HCT116 (cell line): Measurements from ENCODE around the gene HPS3. TPM values are rescaled to one million over a fixed set of nuclear protein-coding genes. Genes with fewer than 3 reads are reported as not detected.

Experiments
- ATAC-seq: fragments of 200-7000 bp; cut with Tn5 transposase; 2 replicates; pipeline ENCODE4 v1.9.1; 2020; ENCODE audit warnings: mild to moderate bottlenecking, moderate library complexity
- BruUV-seq: library from RNA; stranded (reverse); fragments of 400-500 nt; replicated peaks from 2 replicates; lab custom pipeline; 2021; lab: Mats Ljungman, UMichigan
- CTCF ChIA-PET: fragments of 300-600 bp; sonication (Branson Sonifier 250); formaldehyde crosslinking; loops from one replicate; lab custom pipeline; 2021; ENCODE audit warnings: antibody characterized with exemption; lab: Charles Lee
- POLR2A ChIA-PET: fragments of 300-600, 350-600 bp; sonication (Branson Sonifier 250); formaldehyde crosslinking; loops from one replicate; lab custom pipeline; 2021; ENCODE audit warnings: antibody characterized with exemption; lab: Charles Lee
- RAD21 ChIA-PET, 2 experiments: fragments of 300-600 bp; sonication (Branson Sonifier 250); formaldehyde crosslinking; loops; one replicate each; lab custom pipeline; 2023; ENCODE audit warnings: low total read pairs in 2 of 2; ENCODE audit not compliant: uncharacterized antibody in 2 of 2, unreplicated experiment in 2 of 2, low non-redundant PET in 1 of 2; lab: Charles Lee
- DNase-seq: peaks from one replicate; pipeline ENCODE4 v3.0.0-alpha.2; 2010; ENCODE audit warnings: low read depth, low spot score
- H2AFZ ChIP-seq: fragments of 200-600 bp; shearing (Covaris generic), sonication (generic); 2 replicates; pipeline ENCODE4 v1.6.1; 2017; ENCODE audit warnings: low read depth, mixed run types, mixed read lengths, antibody characterized with exemption, low read length; ENCODE audit not compliant: poor library complexity, severe bottlenecking
- H3K27ac ChIP-seq: 2 replicates; pipeline ENCODE4 v1.5.1; 2012; ENCODE audit warnings: low read depth, low read length
- H3K27me3 ChIP-seq: fragments of 200-600 bp; sonication (generic); 2 replicates; pipeline ENCODE4 v1.6.1; 2016; ENCODE audit warnings: mixed run types, low read length, mixed read lengths; ENCODE audit not compliant: insufficient read depth
- H3K36me3 ChIP-seq, 2 experiments: fragments of 200-500 bp in 1 of 2; fragments of 200-600 bp in 1 of 2; sonication (Bioruptor generic) in 1 of 2; sonication (generic) in 1 of 2; 2 replicates each; pipeline versions ENCODE4 v1.5.1 to v1.6.1; 2014 to 2016; ENCODE audit warnings: low read length in 2 of 2, inconsistent platforms in 1 of 2, mixed read lengths in 1 of 2, mixed run types in 1 of 2; ENCODE audit not compliant: insufficient read depth in 2 of 2, control insufficient read depth in 1 of 2
- H3K4me1 ChIP-seq, 2 experiments: fragments of 200-600 bp in 1 of 2; sonication (generic) in 1 of 2; 2 replicates each; pipeline versions ENCODE4 v1.5.1 to v1.6.1; 2012 to 2017; ENCODE audit warnings: low read length in 2 of 2, inconsistent platforms in 1 of 2, mild to moderate bottlenecking in 1 of 2, mixed read lengths in 1 of 2, mixed run types in 1 of 2, moderate library complexity in 1 of 2; ENCODE audit not compliant: insufficient read depth in 2 of 2, control insufficient read depth in 1 of 2
- H3K4me2 ChIP-seq: fragments of 200-600 bp; sonication (generic); 2 replicates; pipeline ENCODE4 v1.6.1; 2017; ENCODE audit warnings: mixed run types, low read length, mixed read lengths
- H3K4me3 ChIP-seq, 2 experiments: fragments of 200-600 bp in 1 of 2; sonication (generic) in 1 of 2; replicated peaks in 1 of 2; 2 replicates each; pipeline ENCODE4 v1.5.1; 2011 to 2016; ENCODE audit warnings: low read length in 2 of 2, control low read depth in 1 of 2, low read depth in 1 of 2, mild to moderate bottlenecking in 1 of 2, mixed read lengths in 1 of 2, mixed run types in 1 of 2
- H3K79me2 ChIP-seq: fragments of 200-600 bp; sonication (generic); 2 replicates; pipeline ENCODE4 v1.6.1; 2017; ENCODE audit warnings: mild to moderate bottlenecking, mixed run types, low read length, moderate library complexity, mixed read lengths; ENCODE audit not compliant: insufficient read depth
- H3K9ac ChIP-seq: fragments of 200-600 bp; sonication (generic); 2 replicates; pipeline ENCODE4 v1.6.1; 2016; ENCODE audit warnings: low read length, mixed read lengths
- H3K9me2 ChIP-seq: fragments of 200-600 bp; sonication (generic), shearing (Covaris generic); 2 replicates; pipeline ENCODE4 v1.6.1; 2017; ENCODE audit warnings: mixed run types, mild to moderate bottlenecking, moderate library complexity; ENCODE audit not compliant: insufficient read depth
- H3K9me3 ChIP-seq, 2 experiments: fragments of 200-500 bp in 1 of 2; fragments of 200-600 bp in 1 of 2; sonication (Bioruptor generic) in 1 of 2; sonication (generic) in 1 of 2; 2 replicates each; pipeline ENCODE4 v1.6.1; 2014 to 2017; ENCODE audit warnings: low read length in 2 of 2, mixed read lengths in 2 of 2, inconsistent platforms in 1 of 2, low read depth in 1 of 2, mild to moderate bottlenecking in 1 of 2, mixed run types in 1 of 2, moderate library complexity in 1 of 2; ENCODE audit not compliant: control insufficient read depth in 1 of 2, insufficient read depth in 1 of 2
- H4K20me1 ChIP-seq: fragments of 200-600 bp; sonication (generic), shearing (Covaris generic); 2 replicates; pipeline ENCODE4 v1.6.1; 2017; ENCODE audit warnings: mixed run types, mild to moderate bottlenecking, moderate library complexity; ENCODE audit not compliant: insufficient read depth
- CBX3 ChIP-seq: IDR thresholded peaks from 2 replicates; pipeline ENCODE4 v1.6.1; 2012; ENCODE audit warnings: low read depth
- CEBPB ChIP-seq: IDR thresholded peaks from 2 replicates; pipeline ENCODE4 v1.6.1; 2012; ENCODE audit warnings: low read depth
- EGR1 ChIP-seq: IDR thresholded peaks from 2 replicates; pipeline ENCODE4 v1.6.1; 2012; ENCODE audit warnings: low read depth
- ELF1 ChIP-seq: IDR thresholded peaks from 2 replicates; pipeline ENCODE4 v1.6.1; 2012; ENCODE audit warnings: low read depth, borderline replicate concordance
- JUND ChIP-seq: IDR thresholded peaks from 2 replicates; pipeline ENCODE4 v1.6.1; 2012
- POLR2A ChIP-seq: IDR thresholded peaks from 2 replicates; pipeline ENCODE4 v1.7.0; 2011; ENCODE audit warnings: borderline replicate concordance; ENCODE audit not compliant: insufficient read depth, insufficient read length; ENCODE audit errors: extremely low read depth
- POLR2AphosphoS5 ChIP-seq: IDR thresholded peaks from 2 replicates; pipeline ENCODE4 v1.6.1; 2011; ENCODE audit warnings: mild to moderate bottlenecking, low read depth, low read length, moderate library complexity
- RAD21 ChIP-seq: IDR thresholded peaks from 2 replicates; pipeline ENCODE4 v1.6.1; 2012; ENCODE audit warnings: low read depth, mild to moderate bottlenecking
- ZFX ChIP-seq: fragments of 450-650 bp; IDR thresholded peaks from 2 replicates; pipeline ENCODE4 v1.6.1; 2017
- intact Hi-C: fragments of 100-400 bp; cut with micrococcal nuclease; formaldehyde crosslinking; loops from 2 replicates; pipeline ENCODE4 v1.10.0; 2022
- total RNA-seq: library from RNA; stranded (reverse); gene quantifications from one replicate; pipeline ENCODE4 v1.2.1, GENCODE V29; 2021; ENCODE audit not compliant: unreplicated experiment
- TF ChIP-seq, protein P1 (sequence below): IDR thresholded peaks from 2 replicates; pipeline ENCODE4 v1.6.1; 2012; ENCODE audit warnings: low read depth
- TF ChIP-seq, protein P2 (sequence below), 3 experiments: fragments of 200-600 bp in 1 of 3; sonication (generic) in 1 of 3; IDR thresholded peaks in 2 of 3; conservative IDR thresholded peaks in 1 of 3; 2 replicates each; pipeline ENCODE4 v1.5.1; 2012 to 2017; ENCODE audit warnings: low read depth in 2 of 3, low read length in 2 of 3, antibody characterized with exemption in 1 of 3, borderline replicate concordance in 1 of 3, control low read depth in 1 of 3, mild to moderate bottlenecking in 1 of 3, mixed read lengths in 1 of 3, mixed run types in 1 of 3, moderate library complexity in 1 of 3; ENCODE audit not compliant: insufficient read depth in 1 of 3
- TF ChIP-seq, protein P3 (sequence below): IDR thresholded peaks from 2 replicates; pipeline ENCODE4 v1.6.1; 2012
- TF ChIP-seq, protein P4 (sequence below): IDR thresholded peaks from 2 replicates; pipeline ENCODE4 v1.6.1; 2011; ENCODE audit warnings: mild to moderate bottlenecking, low read length, moderate library complexity; ENCODE audit not compliant: insufficient replicate concordance; ENCODE audit errors: extremely low read depth

HPS3 gene
- total RNA-seq, 1 experiment from 2014 or later: 17.1 TPM

DNA sequence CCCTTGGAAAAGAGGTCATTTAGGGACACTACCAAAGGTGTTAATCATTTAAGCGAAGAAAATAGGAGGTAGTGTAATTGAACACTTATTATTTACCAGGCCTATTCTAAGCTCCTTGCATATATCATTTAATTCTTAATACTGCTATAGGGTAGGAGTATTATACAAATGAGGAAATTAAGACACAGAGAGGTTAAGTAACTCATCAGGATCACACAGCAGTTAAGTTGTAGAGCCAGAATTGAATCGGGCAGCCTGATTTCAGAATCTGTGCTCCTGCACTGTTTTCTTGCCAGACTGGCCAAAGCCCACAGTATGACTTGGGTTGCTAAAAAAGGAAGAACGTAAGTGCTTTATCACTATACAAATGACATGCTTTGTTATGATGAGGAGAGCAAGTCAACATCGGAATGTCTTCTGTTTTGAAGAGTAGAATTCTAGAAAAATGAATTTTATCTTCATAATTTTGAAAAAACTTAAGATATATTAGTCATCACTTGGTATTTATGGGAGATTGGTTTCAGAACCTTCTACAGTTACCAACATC lies 31.4 kb downstream of the HPS3 start:
- H2AFZ ChIP-seq: no peak overlapping the region
- no peaks in the 10 kb centered on the region for H3K9me3 ChIP-seq
- ChIA-PET RAD21 (no interaction called here), CTCF (no interaction called here), POLR2A (no interaction called here)
- no peak overlapping the region for H3K27ac ChIP-seq
- no peaks in the 10 kb centered on the region for H4K20me1 ChIP-seq
- intact Hi-C loops: no loop called here
- H3K4me3 ChIP-seq: no peak overlapping the region
- TF ChIP-seq POLR2AphosphoS5: no peak
- TF ChIP-seq CEBPB: no peak
- TF ChIP-seq, protein P1, sequence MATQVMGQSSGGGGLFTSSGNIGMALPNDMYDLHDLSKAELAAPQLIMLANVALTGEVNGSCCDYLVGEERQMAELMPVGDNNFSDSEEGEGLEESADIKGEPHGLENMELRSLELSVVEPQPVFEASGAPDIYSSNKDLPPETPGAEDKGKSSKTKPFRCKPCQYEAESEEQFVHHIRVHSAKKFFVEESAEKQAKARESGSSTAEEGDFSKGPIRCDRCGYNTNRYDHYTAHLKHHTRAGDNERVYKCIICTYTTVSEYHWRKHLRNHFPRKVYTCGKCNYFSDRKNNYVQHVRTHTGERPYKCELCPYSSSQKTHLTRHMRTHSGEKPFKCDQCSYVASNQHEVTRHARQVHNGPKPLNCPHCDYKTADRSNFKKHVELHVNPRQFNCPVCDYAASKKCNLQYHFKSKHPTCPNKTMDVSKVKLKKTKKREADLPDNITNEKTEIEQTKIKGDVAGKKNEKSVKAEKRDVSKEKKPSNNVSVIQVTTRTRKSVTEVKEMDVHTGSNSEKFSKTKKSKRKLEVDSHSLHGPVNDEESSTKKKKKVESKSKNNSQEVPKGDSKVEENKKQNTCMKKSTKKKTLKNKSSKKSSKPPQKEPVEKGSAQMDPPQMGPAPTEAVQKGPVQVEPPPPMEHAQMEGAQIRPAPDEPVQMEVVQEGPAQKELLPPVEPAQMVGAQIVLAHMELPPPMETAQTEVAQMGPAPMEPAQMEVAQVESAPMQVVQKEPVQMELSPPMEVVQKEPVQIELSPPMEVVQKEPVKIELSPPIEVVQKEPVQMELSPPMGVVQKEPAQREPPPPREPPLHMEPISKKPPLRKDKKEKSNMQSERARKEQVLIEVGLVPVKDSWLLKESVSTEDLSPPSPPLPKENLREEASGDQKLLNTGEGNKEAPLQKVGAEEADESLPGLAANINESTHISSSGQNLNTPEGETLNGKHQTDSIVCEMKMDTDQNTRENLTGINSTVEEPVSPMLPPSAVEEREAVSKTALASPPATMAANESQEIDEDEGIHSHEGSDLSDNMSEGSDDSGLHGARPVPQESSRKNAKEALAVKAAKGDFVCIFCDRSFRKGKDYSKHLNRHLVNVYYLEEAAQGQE: no peak
- no peak overlapping the region for H3K4me2 ChIP-seq
- no peaks in the 10 kb centered on the region for H3K79me2 ChIP-seq
- H3K4me1 ChIP-seq: no peaks in the 10 kb centered on the region
- H3K9ac ChIP-seq: no peak overlapping the region
- no peak for DNase-seq
- no peaks in the 10 kb centered on the region for H3K9me2 ChIP-seq
- peaks cover 0 to 4% of the 10 kb centered on the region in 2 experiments; a peak in 1 of 4 replicates for H3K36me3 ChIP-seq
- H3K27me3 ChIP-seq: no peaks in the 10 kb centered on the region
- no TSS peak for BruUV-seq
- ATAC-seq: no peak

DNA sequence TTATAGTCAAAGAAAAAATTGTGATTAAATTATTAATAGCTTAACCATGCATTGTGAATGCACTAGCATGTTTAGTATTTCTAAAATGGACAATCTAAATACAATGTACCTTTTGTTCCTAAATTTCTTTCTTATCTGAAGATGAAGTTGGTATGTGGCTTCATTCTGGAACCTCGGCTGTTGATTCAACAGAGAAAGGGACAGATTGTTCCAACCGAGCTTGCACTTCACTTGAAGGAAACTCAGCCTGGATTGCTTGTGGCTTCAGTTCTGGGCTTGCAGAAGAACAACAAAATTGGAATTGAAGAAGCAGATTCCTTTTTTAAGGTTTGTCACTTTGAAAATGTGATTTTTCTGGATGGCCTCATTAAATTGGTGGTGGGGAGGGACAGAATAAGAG lies 32.6 kb downstream of the HPS3 start:
- CTCF ChIA-PET: no interaction called here
- Histone ChIP-seq H3K4me1 (no peaks in the 10 kb centered on the region), H3K9ac (no peak overlapping the region), H3K27me3 (no peaks in the 10 kb centered on the region), H3K9me3 (no peaks in the 10 kb centered on the region), H2AFZ (no peak overlapping the region), H3K4me3 (no peak overlapping the region), H3K79me2 (no peaks in the 10 kb centered on the region), H3K36me3 (peaks cover 0 to 4% of the 10 kb centered on the region in 2 experiments; a peak in 1 of 4 replicates), H3K9me2 (no peaks in the 10 kb centered on the region), H4K20me1 (no peaks in the 10 kb centered on the region), H3K27ac (no peak overlapping the region), H3K4me2 (no peak overlapping the region)
- RAD21 ChIA-PET: no interaction called here
- ATAC-seq (no peak), DNase-seq (no peak)
- BruUV-seq: no TSS peak
- intact Hi-C loops: no loop called here
- POLR2A ChIA-PET: no interaction called here
- TF ChIP-seq JUND (no peak), RAD21 (no peak), POLR2AphosphoS5 (no peak), POLR2A (no peak), EGR1 (no peak), CBX3 (no peak), ELF1 (no peak), ZFX (no peak)
- TF ChIP-seq, protein P2, sequence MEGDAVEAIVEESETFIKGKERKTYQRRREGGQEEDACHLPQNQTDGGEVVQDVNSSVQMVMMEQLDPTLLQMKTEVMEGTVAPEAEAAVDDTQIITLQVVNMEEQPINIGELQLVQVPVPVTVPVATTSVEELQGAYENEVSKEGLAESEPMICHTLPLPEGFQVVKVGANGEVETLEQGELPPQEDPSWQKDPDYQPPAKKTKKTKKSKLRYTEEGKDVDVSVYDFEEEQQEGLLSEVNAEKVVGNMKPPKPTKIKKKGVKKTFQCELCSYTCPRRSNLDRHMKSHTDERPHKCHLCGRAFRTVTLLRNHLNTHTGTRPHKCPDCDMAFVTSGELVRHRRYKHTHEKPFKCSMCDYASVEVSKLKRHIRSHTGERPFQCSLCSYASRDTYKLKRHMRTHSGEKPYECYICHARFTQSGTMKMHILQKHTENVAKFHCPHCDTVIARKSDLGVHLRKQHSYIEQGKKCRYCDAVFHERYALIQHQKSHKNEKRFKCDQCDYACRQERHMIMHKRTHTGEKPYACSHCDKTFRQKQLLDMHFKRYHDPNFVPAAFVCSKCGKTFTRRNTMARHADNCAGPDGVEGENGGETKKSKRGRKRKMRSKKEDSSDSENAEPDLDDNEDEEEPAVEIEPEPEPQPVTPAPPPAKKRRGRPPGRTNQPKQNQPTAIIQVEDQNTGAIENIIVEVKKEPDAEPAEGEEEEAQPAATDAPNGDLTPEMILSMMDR (IDR thresholded peaks at IDR 0.05 in 2 of 3, conservative IDR thresholded peaks at IDR 0.05 in 1 of 3; ENCODE audit: borderline replicate concordance in 1 of 3, insufficient read depth in 1 of 3, low read depth in 2 of 3, low read length in 2 of 3): no peak
- TF ChIP-seq, protein P3, sequence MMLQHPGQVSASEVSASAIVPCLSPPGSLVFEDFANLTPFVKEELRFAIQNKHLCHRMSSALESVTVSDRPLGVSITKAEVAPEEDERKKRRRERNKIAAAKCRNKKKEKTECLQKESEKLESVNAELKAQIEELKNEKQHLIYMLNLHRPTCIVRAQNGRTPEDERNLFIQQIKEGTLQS: no peak
- TF ChIP-seq, protein P4, sequence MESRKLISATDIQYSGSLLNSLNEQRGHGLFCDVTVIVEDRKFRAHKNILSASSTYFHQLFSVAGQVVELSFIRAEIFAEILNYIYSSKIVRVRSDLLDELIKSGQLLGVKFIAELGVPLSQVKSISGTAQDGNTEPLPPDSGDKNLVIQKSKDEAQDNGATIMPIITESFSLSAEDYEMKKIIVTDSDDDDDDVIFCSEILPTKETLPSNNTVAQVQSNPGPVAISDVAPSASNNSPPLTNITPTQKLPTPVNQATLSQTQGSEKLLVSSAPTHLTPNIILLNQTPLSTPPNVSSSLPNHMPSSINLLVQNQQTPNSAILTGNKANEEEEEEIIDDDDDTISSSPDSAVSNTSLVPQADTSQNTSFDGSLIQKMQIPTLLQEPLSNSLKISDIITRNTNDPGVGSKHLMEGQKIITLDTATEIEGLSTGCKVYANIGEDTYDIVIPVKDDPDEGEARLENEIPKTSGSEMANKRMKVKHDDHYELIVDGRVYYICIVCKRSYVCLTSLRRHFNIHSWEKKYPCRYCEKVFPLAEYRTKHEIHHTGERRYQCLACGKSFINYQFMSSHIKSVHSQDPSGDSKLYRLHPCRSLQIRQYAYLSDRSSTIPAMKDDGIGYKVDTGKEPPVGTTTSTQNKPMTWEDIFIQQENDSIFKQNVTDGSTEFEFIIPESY: no peak
